ENCODE results near the gene DHX8.

The DHX8 gene

DNA sequence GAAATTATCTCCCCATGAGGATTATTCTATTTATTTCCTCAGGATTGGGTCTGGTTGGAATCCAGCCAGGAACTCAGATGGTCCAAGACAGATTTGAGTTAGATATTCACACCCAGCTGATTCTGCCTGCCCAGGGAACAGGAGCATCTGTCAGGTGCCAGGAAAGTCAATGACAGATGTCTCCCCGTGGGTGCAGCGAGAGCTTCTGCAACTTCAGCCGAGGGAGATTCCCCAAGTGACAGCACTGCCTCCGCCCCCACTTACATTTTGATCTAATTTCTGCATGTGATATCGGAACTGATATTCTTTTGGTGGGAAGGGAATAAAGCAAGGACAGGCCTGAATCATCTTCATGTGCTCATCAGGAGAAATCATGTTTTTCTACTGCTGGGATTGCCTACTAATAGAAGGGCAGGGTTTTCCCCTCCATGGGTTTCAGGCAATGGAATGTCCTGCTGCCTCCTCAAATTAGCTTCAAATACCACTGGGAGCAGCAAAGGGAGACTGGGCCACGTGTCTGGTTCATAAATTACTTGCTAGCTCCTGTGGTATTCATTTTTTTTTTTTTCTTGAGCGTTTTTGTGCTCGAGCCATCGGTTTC is 15.7 kb upstream of the DHX8 start:
- H3K27ac ChIP-seq (ENCODE audit: low read depth, low read length): no peak overlapping the region
- H3K9me3 ChIP-seq (ENCODE audit: control insufficient read depth, insufficient read depth, low read length): no peaks in the 10 kb centered on the region
- no peaks in the 10 kb centered on the region for H3K27me3 ChIP-seq (ENCODE audit: control insufficient read depth, low read length)
- H3K4me1 ChIP-seq (ENCODE audit: control insufficient read depth, low read length): no peaks in the 10 kb centered on the region
- no peak for TF ChIP-seq EZH2phosphoT487 (IDR thresholded peaks at IDR 0.05; ENCODE audit: borderline replicate concordance, low read length)
- TF ChIP-seq CTCF (IDR thresholded peaks at IDR 0.05; ENCODE audit: low read depth, low read length, poor library complexity, severe bottlenecking): no peak
- no peaks in the 10 kb centered on the region for H3K79me2 ChIP-seq (ENCODE audit: control insufficient read depth, low read length)
- no peaks in the 10 kb centered on the region for H4K20me1 ChIP-seq (ENCODE audit: control insufficient read depth, insufficient read depth, low read depth, low read length)
- no peaks in the 10 kb centered on the region for H3F3A ChIP-seq (ENCODE audit: control insufficient read depth, insufficient read depth)
- H3K9me2 ChIP-seq (replicated peaks; ENCODE audit: control insufficient read depth, low read length): no peaks in the 10 kb centered on the region
- H3K4me3 ChIP-seq (ENCODE audit: low read length): no peak overlapping the region
- no peak overlapping the region for H3K4me2 ChIP-seq (ENCODE audit: low read length)
- H3K36me3 ChIP-seq (ENCODE audit: control insufficient read depth, low read length): no peaks in the 10 kb centered on the region

DNA sequence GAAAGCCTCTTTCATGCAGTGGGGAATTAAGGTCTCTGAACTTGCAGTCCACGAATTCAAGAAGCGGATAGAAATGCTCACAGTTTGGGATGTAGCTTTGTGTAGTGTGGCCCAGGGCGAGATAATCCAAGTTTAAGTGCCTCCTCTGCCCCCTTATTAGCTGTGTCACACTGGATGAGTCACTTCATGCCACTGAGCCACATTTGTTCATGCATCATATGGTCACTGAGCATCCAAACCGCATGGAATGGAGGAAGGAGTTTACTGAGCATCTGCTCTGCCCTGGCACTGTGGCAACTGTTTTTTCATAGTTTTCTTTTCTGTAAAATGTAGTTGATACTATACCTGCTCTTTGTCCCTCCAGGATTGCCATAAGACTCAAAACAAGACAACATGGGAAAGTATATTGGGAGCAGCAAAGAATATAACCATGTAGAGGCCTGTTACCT is 15.1 kb upstream of the DHX8 start:
- H3K4me3 ChIP-seq (ENCODE audit: low read length): no peak overlapping the region
- H3K9me3 ChIP-seq (ENCODE audit: control insufficient read depth, insufficient read depth, low read length): no peaks in the 10 kb centered on the region
- H3K4me1 ChIP-seq (ENCODE audit: control insufficient read depth, low read length): no peaks in the 10 kb centered on the region
- H3F3A ChIP-seq (ENCODE audit: control insufficient read depth, insufficient read depth): no peaks in the 10 kb centered on the region
- no peaks in the 10 kb centered on the region for H3K36me3 ChIP-seq (ENCODE audit: control insufficient read depth, low read length)
- H3K4me2 ChIP-seq (ENCODE audit: low read length): no peak overlapping the region
- no peak overlapping the region for H3K27ac ChIP-seq (ENCODE audit: low read depth, low read length)
- 0 out of 2 replicates have a peak, but pooled peaks cover 3% of the 10 kb centered on the region for H3K27me3 ChIP-seq (ENCODE audit: control insufficient read depth, low read length)
- no peaks in the 10 kb centered on the region for H3K79me2 ChIP-seq (ENCODE audit: control insufficient read depth, low read length)
- TF ChIP-seq EZH2phosphoT487 (IDR thresholded peaks at IDR 0.05; ENCODE audit: borderline replicate concordance, low read length) (no peak), CTCF (IDR thresholded peaks at IDR 0.05; ENCODE audit: low read depth, low read length, poor library complexity, severe bottlenecking) (no peak)
- H4K20me1 ChIP-seq (ENCODE audit: control insufficient read depth, insufficient read depth, low read depth, low read length): no peaks in the 10 kb centered on the region
- no peaks in the 10 kb centered on the region for H3K9me2 ChIP-seq (replicated peaks; ENCODE audit: control insufficient read depth, low read length)

- no peaks in the 10 kb centered on the region for H3K36me3 ChIP-seq (ENCODE audit: control insufficient read depth, low read length)
- no peaks in the 10 kb centered on the region for H3K79me2 ChIP-seq (ENCODE audit: control insufficient read depth, low read length)
- H3K27ac ChIP-seq (ENCODE audit: low read depth, low read length): no peak overlapping the region
- TF ChIP-seq CTCF (IDR thresholded peaks at IDR 0.05; ENCODE audit: low read depth, low read length, poor library complexity, severe bottlenecking): no peak
- no peak for TF ChIP-seq EZH2phosphoT487 (IDR thresholded peaks at IDR 0.05; ENCODE audit: borderline replicate concordance, low read length)
- H3K27me3 ChIP-seq (ENCODE audit: control insufficient read depth, low read length): 0 out of 2 replicates have a peak, but pooled peaks cover 3% of the 10 kb centered on the region
- no peak overlapping the region for H3K4me2 ChIP-seq (ENCODE audit: low read length)
- H3F3A ChIP-seq (ENCODE audit: control insufficient read depth, insufficient read depth): no peaks in the 10 kb centered on the region
- no peaks in the 10 kb centered on the region for H3K9me2 ChIP-seq (replicated peaks; ENCODE audit: control insufficient read depth, low read length)
- H3K9me3 ChIP-seq (ENCODE audit: control insufficient read depth, insufficient read depth, low read length): no peaks in the 10 kb centered on the region
- H4K20me1 ChIP-seq (ENCODE audit: control insufficient read depth, insufficient read depth, low read depth, low read length): no peaks in the 10 kb centered on the region
- no peak overlapping the region for H3K4me3 ChIP-seq (ENCODE audit: low read length)
- no peaks in the 10 kb centered on the region for H3K4me1 ChIP-seq (ENCODE audit: control insufficient read depth, low read length)
These were observed 14.6 kb upstream of the DHX8 start for GRCh38 chr17:43469145-43469544.
